Transverse colon (tissue), 4 donors: ENCODE measurements around the gene PCSK5.

Experiments used
- CTCF ChIP-seq, 5 experiments: fragments of 200-600 bp in 3 of 5; fragments of 450-650 bp in 2 of 5; sonication (generic) in 3 of 5; IDR thresholded peaks; 1 replicate in 2 of 5; 2 replicates in 3 of 5; pipeline ENCODE4 v1.5.1; 2016 to 2017; ENCODE audit warnings: antibody characterized with exemption in 5 of 5, inconsistent platforms in 3 of 5, mild to moderate bottlenecking in 2 of 5, moderate library complexity in 1 of 5
- EP300 ChIP-seq: sonication (generic); formaldehyde crosslinking; IDR thresholded peaks from one replicate; pipeline ENCODE4 v1.6.1; 2017; ENCODE audit warnings: antibody characterized with exemption, low read depth
- POLR2AphosphoS5 ChIP-seq, 3 donors: sonication (generic); formaldehyde crosslinking; IDR thresholded peaks; one replicate each; pipeline ENCODE4 v1.6.1; 2016; ENCODE audit warnings: antibody characterized with exemption in 3 of 3

- TF ChIP-seq CTCF (IDR thresholded peaks at IDR 0.05) (no peak), EP300 (no peak), POLR2AphosphoS5 (IDR thresholded peaks at IDR 0.05) (no peak)
Observed at GRCh38 chr9:75911390-75911789, 20.9 kb downstream of the PCSK5 start.
